GM19438 (cell line): ENCODE measurements around the gene GPATCH1.

Source experiments
- ATAC-seq: cut with Tn5 transposase; IDR thresholded peaks from one replicate; pipeline ENCODE4 v1.9.1; 2021; ENCODE audit warnings: low read depth; ENCODE audit not compliant: unreplicated experiment

GPATCH1 gene

DNA sequence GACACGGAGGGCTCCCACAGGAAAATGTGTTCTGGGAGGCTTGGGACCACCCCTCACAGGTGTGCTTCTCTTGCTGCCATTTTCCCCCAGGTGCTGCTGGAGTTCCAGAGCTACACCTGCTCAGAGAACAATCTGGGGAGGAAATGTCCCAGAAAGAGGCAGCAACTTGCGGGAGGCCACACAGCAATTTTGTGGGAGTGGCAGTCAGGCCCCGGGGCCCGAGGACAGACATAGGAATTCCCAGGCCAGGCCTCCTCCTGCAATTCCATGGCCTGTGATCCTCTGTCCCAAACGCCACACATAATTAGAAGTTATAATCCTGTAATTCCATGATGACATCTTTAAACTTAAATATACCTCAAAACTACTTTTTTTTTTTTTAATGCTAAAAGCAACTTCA is 18.1 kb upstream of the GPATCH1 start:
- ATAC-seq: no peak

DNA sequence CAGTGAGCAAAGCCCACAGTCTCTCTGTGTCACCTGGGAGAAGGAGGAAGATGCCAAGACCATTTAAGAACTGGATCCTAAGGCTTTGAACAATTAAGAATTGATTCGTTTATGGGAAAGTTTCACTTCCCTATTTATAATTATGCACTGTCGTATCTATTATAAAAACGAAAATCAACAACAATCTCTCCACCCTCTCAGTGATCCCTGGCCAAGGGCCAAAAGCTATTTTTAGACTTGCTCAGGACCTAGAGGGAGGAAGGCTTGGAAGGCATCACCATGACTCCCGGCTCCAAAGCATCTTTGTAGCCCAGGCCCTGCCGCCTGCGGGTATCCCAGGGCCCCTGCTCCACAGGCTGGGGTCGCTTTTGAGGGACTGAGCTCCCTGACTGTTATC is 17.6 kb upstream of the GPATCH1 start:
- no peak for ATAC-seq

DNA sequence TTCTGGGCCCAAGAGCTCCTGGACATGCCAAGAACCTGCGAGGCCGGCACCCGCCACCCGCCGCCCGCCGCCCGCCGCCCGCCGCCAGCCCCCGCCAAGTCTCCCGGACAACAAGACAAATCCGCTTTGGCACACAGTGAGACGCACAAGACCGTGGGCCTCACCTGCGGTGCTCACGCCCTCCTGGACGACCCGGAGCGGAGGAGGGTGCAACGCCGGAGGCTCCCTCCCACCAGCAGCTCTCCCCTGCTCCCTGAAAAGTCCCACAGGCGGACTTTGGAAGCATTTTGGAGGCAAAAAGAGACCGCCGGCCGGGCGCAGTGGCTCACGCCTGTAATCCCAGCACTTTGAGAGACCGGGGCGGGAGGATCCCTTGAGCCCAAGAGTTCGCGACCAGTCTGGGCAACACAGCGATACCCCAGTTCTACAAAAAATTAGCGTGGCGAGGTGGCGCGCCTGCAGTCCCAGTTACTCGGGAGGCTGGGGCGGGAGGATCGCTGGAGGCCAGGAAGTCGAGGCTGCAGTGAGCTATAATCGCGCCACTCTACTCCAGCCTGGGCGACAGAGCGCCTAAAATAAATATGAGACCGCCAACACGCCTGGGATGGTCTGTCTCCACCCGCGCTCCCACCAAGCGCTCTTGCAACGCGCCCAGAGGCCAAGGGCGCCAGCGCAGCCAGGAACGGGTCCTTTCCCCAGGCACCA is 17.1 kb upstream of the GPATCH1 start:
- ATAC-seq: no peak

DNA sequence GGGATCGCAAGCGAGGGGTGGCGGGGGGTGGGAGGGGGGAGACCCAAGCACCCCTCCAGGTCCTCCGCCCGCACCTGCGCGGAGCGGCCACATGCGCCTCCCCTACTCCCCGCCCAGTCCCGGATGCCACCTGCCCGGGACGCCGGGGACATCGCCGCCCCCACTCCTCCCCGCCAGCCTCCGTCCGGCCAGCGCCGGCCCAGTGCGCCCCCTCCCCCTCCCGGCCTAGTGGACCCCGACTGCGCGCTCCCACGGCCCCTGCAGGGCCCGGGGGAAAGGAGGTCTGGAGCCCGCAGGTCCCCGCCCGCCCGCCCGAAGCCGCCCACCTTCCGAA is 16.6 kb upstream of the GPATCH1 start:
- ATAC-seq: peak; percentile 41

DNA sequence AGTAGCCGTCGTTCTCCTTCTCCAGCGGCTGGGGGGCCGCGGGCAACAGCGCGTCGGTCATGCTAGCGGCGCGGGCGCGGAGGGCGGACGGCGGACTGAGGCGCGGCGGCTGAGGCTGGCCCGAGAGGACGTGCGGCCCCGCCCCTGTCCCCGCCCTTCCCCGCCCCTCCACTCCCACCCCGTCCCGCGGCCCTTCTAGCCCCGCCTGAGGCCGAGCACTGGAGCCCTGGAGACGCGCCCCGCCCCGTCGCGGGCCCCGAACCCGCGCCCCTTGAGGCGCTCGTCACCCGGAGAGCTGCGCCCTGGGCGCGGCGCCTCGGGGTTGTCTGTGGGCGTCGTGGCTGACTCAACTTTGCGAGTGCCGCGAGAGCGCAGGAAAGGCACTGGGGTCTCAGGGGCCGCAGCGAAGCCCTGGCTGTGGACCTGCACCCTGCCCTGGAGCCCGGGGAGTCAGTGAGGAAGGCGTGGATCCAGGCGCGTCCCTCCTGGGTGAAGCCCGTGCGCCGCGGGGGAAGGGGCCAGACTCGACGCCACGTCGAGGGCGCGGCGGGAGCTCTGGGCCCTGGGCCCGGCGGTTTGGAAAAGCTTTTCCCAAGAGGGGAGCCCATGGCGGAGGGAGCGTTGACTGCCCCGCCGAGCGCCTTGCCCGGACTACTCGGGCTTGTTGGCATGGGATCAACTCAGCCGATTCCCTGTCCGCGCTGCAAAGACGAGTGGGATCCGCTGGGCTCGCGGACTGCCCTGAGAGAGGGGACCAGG is 16.0 kb upstream of the GPATCH1 start, which contains the start of gene RHPN2:
RHPN2 (minus strand) TSS at position 97 of the 759 bp plus-strand sequence; CDS start at position 61, 36 bp downstream.
- peak; percentile 77 for ATAC-seq

DNA sequence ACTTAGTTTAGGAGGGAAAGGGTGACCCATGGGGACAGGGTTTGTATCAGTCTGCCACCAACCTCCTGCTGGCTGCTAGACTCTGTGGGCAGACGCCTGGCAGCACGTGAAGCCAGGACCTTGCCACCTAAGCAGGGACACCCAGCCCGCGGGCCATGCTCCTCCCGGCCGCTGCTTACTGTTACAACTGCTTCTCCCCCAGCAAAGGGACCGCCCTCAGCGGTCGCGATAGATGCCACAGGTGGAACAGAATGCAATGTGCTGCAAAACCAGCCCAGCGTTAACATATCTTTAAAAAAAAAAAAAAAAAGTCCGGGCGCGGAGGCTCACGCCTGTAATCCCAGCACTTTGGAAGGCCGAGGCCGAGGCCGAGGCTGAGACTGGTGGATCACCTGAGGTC is 14.4 kb upstream of the GPATCH1 start:
- no peak for ATAC-seq

DNA sequence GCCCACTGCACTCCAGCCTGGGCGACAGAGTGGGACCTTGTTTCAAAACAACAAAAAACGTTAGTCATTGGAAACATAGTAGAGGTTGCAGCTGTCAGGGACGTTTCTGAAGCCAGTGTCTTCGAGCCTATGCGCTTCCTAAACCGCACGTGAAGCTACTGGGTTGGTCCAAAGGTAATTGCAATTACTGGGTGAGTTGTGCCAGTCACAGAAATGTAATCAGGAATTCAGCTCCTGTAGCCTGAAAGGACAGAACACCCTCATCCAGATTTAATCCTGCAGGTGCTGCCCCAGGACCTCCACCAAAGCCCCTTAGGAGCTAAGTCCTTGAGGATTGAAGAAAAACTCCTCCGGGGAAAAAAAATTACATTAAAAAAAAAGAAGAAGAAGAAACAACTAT is 13.9 kb upstream of the GPATCH1 start:
- ATAC-seq: no peak

DNA sequence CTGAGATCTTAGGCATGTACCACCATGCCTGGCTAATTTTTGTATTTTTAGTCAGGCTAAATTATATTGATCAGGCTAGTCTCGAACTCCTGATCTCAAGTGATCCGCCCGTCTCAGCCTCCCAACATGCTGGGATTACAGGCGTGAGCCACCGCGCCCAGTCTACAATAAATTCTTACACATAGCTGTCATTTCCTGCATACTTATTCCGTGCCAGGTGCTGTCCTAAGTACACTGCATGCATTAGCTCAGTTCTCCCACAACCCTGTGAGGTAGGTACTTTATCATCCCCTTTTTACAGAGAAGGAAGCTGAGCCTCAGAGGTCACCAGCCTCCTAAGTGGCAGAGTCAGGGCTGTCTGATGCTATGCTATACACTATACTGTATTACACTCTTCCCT is 9.1 kb upstream of the GPATCH1 start:
- ATAC-seq: no peak

DNA sequence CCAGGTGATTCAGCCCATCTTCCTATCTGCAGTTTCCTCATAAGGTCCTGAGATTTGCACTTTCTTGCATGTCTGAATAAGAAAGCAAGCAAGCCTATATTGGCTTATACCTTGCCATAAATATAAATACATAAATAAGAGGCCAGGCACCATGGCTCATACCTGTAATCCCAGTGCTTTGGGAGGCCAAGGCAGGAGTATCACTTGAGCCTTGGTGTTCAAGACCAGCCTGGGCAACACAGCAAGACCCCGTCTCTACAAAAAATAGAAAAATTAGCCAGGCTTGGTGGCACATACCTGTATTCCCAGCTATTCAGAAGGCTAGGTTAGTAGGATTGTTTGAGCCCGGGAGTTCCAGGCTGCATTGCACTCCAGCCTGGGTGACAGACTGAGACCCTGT is 5.5 kb upstream of the GPATCH1 start:
- no peak for ATAC-seq

DNA sequence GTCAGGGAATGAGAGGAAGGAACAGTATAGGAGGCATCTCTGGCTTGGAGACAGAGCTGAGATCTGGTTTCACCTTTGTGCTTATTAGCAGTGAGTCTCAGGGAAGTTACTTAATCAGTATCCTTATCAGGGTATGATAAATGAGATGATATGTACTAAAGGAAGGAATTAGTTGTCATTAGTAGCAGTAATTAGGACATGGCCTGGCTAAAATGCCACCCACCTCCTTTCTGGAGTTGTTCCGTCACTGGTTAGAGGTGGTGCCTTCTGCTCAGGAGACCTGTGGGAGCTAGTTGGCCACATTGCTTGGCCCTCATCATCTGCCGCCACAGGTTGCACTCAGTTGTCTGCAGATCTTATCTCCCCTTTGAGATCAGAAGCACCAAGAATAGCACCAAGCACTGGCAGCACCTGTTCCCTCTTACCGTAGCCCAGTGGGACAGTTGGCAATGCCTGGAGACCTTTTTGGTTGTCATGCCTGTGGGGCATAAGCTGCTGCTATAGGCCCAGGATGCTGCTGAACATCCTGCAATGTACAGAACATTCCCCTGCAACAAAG is 4.7 kb downstream of the GPATCH1 start:
- ATAC-seq: no peak

DNA sequence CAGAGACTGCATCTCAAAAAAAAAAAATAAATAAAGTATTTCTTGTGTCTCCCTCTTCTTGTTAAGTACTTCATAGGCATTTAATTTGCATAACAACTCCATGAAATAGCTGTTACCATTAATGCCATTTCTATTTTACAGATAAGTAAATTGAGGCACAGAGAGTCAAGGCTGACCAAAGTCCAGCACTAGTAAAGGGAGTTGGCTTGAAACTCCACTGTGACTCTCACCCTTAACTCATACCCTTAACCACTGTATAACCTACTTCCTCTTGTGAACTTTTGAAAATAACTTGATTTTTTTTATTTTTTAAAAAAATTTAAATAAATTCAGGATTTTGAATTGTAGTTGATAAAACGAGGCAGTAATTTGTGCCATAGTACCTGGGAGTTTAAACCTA is 6.0 kb downstream of the GPATCH1 start:
- no peak for ATAC-seq

DNA sequence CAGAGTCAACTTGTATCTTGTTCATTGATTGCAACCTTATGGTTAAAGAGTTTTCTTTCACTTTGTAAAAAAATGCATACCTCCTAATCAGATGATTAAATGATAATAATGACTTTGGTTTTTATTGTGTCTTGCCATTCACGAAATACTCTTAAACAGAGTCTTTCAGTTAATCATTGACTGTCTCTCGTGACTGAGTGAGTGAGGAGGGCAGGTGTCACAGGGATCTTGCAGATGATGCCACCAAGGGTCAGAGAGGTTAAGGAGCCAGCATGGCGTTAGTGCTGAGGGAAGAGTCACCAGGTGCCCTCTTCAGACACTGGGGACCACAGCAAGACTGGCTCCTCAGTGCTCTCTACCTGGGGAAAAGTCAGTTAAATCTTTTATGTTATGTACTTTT is 8.0 kb downstream of the GPATCH1 start:
- no peak for ATAC-seq

DNA sequence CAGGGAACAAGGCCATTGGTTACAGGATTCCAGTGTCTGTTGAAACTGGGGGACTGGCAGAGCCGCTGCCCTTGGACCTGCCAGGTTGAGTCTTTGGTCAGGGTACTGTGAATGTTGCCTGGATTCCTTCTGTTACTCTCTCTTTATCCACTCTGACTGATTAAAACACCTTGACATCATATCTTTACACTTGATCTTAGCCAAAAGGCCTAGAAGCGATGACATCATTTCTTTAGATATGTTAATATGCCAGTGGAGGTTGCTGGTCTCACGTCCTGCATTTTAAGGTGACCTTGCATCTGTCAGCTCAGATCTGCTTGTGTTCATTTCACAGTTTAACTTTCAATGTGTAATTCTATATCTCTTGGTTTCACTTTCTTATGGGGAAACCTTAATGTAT is 9.2 kb downstream of the GPATCH1 start:
- ATAC-seq: no peak

DNA sequence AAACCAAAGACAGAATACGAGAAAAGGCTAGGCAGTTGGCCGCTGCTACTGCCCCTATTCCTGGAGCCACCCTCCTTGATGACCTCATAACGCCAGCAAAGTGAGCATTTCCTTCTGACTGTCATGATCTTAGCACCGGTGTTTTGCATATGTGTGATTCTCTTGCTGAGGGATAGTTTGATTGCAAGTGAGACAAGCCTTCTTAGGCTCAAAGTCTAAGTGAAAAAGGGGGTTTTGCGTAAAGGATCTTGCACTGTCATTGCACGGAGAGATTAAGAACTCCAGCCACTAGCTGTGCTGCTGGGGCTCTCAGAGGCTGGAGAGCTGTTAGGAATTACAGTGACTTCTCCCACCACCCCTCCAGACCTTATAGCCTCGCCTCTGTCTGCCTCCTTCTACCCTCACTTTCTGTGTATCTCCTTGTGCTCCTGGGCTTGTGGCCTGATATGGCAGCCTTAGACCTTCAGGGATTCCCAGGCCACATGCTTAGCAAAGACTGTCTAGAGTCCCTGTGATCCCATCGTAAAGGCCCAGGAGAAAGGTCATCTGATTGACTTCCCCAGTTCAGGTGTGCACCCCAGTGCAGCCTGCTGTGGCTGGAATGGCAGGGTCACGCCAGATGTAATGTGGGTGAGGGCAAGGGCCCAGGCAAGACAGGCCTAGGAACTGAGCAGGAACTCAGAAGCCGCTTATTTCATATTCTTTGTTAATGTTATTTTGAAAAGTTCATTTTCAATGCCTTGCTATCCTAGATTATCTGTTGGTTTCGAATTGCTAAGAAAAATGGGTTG is 12.6 kb downstream of the GPATCH1 start:
- no peak for ATAC-seq

DNA sequence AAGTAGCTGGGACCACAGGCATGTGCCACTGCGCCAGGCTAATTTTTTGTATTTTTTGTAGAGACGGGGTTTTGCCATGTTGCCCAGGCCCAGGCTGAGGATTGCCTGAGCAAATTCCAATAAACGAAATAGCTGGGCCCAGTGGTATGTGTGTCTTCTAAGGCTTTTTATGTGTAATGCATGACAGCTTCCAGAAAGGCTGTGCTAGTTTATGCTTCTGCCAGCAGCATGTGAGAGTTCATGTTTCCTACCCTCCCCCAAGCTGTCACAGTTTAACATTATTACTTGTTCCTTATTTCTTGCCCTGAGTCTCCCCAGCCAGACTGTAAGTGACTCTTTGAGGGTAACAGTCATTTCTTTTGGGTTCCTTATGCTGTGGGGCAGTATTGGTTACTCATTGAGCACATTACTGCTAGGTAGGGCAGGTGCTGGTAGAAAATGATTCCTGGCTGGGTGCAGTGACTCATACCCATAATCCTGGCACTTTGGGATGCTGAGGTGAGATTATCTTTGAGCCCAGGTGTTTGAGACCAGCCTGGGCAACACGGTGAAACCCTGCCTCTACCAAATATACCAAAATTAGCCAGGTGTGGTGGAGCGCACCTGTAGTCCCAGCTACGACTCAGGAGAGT is 13.6 kb downstream of the GPATCH1 start:
- no peak for ATAC-seq

DNA sequence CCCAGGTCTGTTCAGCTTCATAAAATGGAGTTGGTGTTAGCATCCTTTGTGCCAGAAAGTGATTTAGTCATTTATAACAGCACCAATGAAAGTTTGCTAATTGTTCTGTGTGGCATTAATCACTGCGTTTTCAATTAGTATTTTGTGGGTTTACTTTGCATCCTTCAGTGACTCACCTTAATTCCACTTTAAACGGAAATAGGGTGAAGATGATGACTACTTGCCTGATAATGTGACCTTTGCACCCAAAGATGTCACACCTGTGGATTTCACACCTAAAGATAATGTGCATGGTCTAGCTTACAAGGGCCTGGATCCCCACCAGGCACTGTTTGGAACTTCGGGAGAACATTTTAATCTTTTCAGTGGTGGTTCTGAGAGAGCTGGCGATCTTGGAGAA is 15.0 kb downstream of the GPATCH1 start:
- ATAC-seq: no peak

DNA sequence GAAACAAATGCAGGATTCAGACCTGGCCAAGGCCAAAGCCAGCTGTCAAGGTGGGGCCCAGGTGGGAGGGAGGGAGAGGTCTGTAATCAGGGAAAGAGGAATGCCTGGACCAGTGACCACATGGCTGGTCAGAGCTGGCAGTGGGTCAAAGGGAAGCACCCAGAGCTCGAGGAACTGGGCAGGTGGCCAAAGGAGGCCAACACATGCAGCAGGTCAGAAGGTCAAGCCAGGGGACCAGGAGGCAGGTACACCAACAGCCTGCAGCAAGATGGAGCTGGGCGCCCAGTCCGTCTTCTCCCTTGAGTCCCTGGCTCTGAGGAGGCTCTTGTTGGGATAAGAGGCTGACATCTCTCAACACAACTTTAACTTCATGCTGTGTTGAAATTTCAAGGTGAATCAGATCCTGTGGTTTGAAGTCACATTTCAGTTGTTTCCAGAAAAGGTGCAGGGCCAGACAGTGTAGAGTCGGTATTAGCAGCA is 17.1 kb downstream of the GPATCH1 start:
- ATAC-seq: no peak

DNA sequence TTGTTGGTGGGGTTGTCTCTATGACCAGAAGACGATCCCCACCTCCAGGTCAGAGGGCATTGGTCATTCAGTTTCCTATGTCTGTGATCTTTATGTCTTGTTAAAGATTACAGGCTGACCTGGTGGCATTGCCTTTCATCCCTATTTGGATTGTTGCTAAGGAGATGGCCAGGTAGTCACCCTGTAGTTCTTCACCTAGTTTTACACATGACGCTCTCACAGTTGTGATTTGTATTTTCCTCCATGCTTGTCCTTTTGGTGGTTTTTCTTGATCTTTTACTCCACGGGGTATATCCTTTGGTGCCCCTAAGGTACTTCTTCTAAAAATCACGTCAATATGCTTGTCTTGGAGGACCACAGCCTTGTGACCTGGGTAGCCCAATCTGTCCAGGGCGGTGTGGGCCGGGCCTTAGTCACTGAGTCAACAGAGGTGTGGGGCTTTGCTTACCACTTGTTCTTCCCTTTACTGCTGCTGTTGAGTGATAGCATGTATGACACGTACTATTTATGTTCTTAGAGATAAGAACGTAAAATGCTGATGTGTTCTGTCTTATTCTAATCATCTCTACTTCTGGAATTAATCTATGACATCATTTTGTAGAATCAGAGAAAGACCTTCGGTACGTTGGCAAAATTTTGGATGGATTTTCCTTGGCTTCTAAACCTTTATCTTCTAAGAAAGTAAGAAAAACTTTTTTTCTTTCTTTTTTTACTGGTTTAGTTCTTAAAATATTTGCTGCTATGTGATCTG is 20.1 kb downstream of the GPATCH1 start:
- ATAC-seq: no peak

DNA sequence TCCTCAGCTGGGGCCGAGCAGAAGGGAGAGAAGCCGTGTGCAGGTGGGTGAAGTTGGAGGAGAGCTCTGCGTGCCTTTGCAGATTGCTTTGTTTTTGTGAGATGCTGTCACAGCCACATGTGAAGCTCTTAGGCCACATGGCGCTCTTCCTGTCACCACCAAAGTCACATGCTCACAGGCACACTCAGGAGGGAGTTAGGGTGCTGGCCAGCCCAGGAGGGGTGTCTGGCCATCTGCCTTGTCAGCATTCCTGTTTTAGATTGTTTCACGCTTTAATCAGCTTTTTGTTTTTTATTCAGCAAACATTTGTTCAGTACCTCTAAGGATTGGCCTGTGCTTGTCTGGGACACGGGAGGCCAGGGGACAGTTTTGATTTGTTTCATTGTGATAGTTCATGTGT is 21.9 kb downstream of the GPATCH1 start:
- no peak for ATAC-seq

DNA sequence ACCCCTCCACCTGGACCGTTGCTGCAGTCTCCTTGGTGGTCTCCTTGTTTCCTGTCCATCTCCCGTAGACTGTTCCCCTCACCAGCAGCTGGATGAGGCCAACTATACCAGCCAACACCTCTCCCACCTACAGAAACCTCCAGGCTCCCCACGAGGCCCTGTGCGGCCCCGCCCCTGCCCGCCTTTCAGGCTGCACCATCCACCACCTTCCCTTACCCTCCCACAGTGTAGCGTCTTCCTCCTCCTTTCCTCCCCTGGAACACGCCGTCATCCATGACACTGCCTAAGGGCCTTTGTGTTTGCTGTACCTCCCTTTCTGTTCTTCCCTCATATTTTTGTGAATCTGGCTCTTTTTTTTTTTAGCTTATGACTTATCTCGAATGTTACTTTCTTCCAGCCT is 27.2 kb downstream of the GPATCH1 start:
- no peak for ATAC-seq
